Upper lobe of right lung (tissue), 1 donor: ENCODE data around the gene ISOC1. TPM values are rescaled to one million over a fixed set of nuclear protein-coding genes. Genes with fewer than 3 reads are reported as not detected.

Source experiments
- ATAC-seq: fragments of 200-7000 bp; cut with Tn5 transposase; one replicate; pipeline ENCODE4 v1.9.1; 2020; ENCODE audit warnings: mild to moderate bottlenecking, moderate library complexity
- DNase-seq: peaks from one replicate; pipeline ENCODE4 v3.0.0-alpha.2; 2020
- H3K27ac ChIP-seq: fragments of 200-600 bp; one replicate; pipeline ENCODE4 v1.8.0; 2022
- H3K27me3 ChIP-seq: fragments of 200-600 bp; one replicate; pipeline ENCODE4 v1.8.0; 2022; ENCODE audit warnings: mild to moderate bottlenecking
- H3K36me3 ChIP-seq: fragments of 200-600 bp; one replicate; pipeline ENCODE4 v1.8.0; 2022
- H3K4me1 ChIP-seq: fragments of 200-600 bp; one replicate; pipeline ENCODE4 v1.8.0; 2022
- H3K4me3 ChIP-seq: fragments of 200-600 bp; one replicate; pipeline ENCODE4 v1.8.0; 2022; ENCODE audit warnings: mild to moderate bottlenecking
- H3K9me3 ChIP-seq: fragments of 200-600 bp; one replicate; pipeline ENCODE4 v1.8.0; 2022
- CTCF ChIP-seq: fragments of 200-600 bp; IDR thresholded peaks from one replicate; pipeline ENCODE4 v1.8.0; 2022; ENCODE audit warnings: antibody characterized with exemption
- intact Hi-C: fragments of 100-400 bp; cut with DNase I; formaldehyde crosslinking; loops from one replicate; pipeline ENCODE4 v1.11.0; 2022
- total RNA-seq: library from RNA; stranded (reverse); fragmentation: NEBNext Ultra II Directional; extraction: Animal tissue kit (Norgen Biotek cat#: 25700); gene quantifications from one replicate; pipeline ENCODE4 v1.2.1, GENCODE V29; 2021
- donor health status: DM: no; HTN: yes; CAD: no; lungs with severe emphysema.

The ISOC1 gene
- total RNA-seq, 1 donor from 2014 or later: 22.0 TPM

- Histone ChIP-seq H3K27ac (no peak overlapping the region), H3K36me3 (no peaks in the 10 kb centered on the region), H3K9me3 (no peaks in the 10 kb centered on the region), H3K27me3 (no peaks in the 10 kb centered on the region), H3K4me1 (peaks cover 11% of the 10 kb centered on the region), H3K4me3 (no peak overlapping the region)
- no peak for TF ChIP-seq CTCF
- intact Hi-C loops: no loop called here
- DNase-seq: no peak
- ATAC-seq: no peak
Observed at GRCh38 chr5:129096382-129096991, 1.9 kb downstream of the ISOC1 start.

GRCh38 chr5:129097498-129098296 lies 3.1 kb downstream of the ISOC1 start:
- no peak overlapping the region for H3K4me3 ChIP-seq
- ATAC-seq (no peak), DNase-seq (no peak)
- H3K4me1 ChIP-seq: peaks cover 11% of the 10 kb centered on the region
- no peak for TF ChIP-seq CTCF
- intact Hi-C loops: no loop called here
- H3K9me3 ChIP-seq: no peaks in the 10 kb centered on the region
- H3K36me3 ChIP-seq: no peaks in the 10 kb centered on the region
- H3K27ac ChIP-seq: no peak overlapping the region
- no peaks in the 10 kb centered on the region for H3K27me3 ChIP-seq

DNA sequence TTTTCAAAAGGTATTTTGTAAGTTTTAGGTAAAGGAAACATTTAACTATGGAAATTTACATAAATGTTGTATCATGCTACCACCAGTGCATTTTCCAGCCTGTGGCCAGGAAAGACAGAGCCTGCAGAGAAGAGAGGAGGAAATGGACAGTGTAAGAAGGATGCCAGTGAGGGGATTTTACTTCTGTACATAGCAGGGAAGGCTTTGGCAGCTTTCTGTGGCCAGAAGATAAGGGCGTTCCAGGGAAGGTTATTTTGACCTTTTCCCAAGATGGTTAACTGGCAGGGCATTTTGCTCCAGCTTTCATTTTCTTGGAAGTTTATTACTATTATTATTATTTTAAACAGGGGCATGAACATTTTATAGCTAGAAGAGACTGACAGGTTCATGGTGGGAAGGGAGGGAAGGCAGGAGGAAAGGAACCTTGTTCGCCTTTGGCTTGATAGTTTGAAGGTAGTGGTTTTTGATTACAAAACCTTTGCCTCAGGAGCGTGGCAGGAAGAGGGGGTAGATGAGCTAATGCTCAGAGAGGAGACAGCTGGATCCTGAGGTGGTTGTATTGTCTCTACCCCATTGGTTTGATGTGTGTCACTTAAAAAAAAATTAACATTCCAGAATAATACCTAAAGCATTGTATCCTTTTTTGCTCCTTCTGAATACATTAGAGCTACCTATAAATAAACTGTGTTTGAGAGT lies 4.1 kb downstream of the ISOC1 start:
- DNase-seq (no peak), ATAC-seq (no peak)
- Histone ChIP-seq H3K27ac (no peak overlapping the region), H3K4me1 (peaks cover 9% of the 10 kb centered on the region), H3K9me3 (no peaks in the 10 kb centered on the region), H3K27me3 (no peaks in the 10 kb centered on the region), H3K36me3 (no peaks in the 10 kb centered on the region), H3K4me3 (no peak overlapping the region)
- no peak for TF ChIP-seq CTCF
- intact Hi-C loops: no loop called here

- TF ChIP-seq CTCF: no peak
- no peak for DNase-seq
- peaks cover 5% of the 10 kb centered on the region for H3K4me1 ChIP-seq
- H3K27me3 ChIP-seq: no peaks in the 10 kb centered on the region
- no peak for ATAC-seq
- no peak overlapping the region for H3K4me3 ChIP-seq
- H3K36me3 ChIP-seq: no peaks in the 10 kb centered on the region
- no peak overlapping the region for H3K27ac ChIP-seq
- intact Hi-C loops: no loop called here
- no peaks in the 10 kb centered on the region for H3K9me3 ChIP-seq
Observed at GRCh38 chr5:129099184-129099569, 4.6 kb downstream of the ISOC1 start.

DNA sequence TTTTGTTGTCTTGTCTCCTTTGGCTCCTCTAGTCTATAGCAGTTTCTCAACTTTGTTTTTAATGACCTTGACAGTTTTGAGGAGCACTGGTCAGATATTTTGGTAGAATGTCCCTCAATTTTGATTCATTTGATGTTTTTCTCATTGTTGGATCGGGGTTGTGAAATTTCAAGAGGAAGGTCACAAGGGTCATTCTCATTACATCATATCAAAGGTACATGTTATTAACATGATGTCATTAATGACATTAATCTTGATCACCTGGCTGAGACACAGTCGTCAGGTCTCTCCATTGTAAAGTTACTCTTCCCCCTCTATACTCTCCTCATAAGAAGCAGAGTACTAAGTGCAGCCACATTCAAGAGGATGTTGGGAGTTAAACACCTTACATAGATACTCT lies 7.2 kb downstream of the ISOC1 start:
- no peak for ATAC-seq
- intact Hi-C loops: no loop called here
- no peak for TF ChIP-seq CTCF

More for the DNA sequence above, 7.2 kb downstream of the ISOC1 start:
- Histone ChIP-seq H3K27ac (no peak overlapping the region), H3K4me1 (no peaks in the 10 kb centered on the region), H3K9me3 (no peaks in the 10 kb centered on the region), H3K4me3 (no peak overlapping the region), H3K27me3 (no peaks in the 10 kb centered on the region), H3K36me3 (peaks cover 9% of the 10 kb centered on the region)
- DNase-seq: no peak
